HG03354 (cell line): ENCODE results near the gene VAV2.
"Not testable (repeated sequence)": the region's sequence is repeated elsewhere in the genome, so short reads cannot be mapped to it uniquely, and the experiment has no call there.

ENCODE experiments used
- ATAC-seq: cut with Tn5 transposase; IDR thresholded peaks from one replicate; pipeline ENCODE4 v1.9.1; 2021; ENCODE audit warnings: mild to moderate bottlenecking; ENCODE audit not compliant: unreplicated experiment, poor library complexity, severe bottlenecking

Gene VAV2

GRCh38 chr9:133771486-133772482 is 220.3 kb downstream of the VAV2 start:
- no peak for ATAC-seq

- no peak for ATAC-seq
Measured at GRCh38 chr9:133770076-133770777, 221.9 kb downstream of the VAV2 start.

GRCh38 chr9:133769511-133770075 is 222.5 kb downstream of the VAV2 start:
- no peak for ATAC-seq

GRCh38 chr9:133768859-133769510 is 223.1 kb downstream of the VAV2 start:
- ATAC-seq, result no peak

- ATAC-seq, result no peak
Measured at GRCh38 chr9:133768371-133768858, 223.7 kb downstream of the VAV2 start.

- no peak for ATAC-seq
Measured at GRCh38 chr9:133767625-133768024, 224.5 kb downstream of the VAV2 start.

- no peak for ATAC-seq
Measured at GRCh38 chr9:133767008-133767407, 225.1 kb downstream of the VAV2 start.

GRCh38 chr9:133766234-133766633 is 225.9 kb downstream of the VAV2 start:
- not testable (repeated sequence) for ATAC-seq

GRCh38 chr9:133763272-133764183 is 228.6 kb downstream of the VAV2 start:
- ATAC-seq, result no peak

- no peak for ATAC-seq
Measured at GRCh38 chr9:133762488-133763271, 229.4 kb downstream of the VAV2 start.

- ATAC-seq, result no peak
Measured at GRCh38 chr9:133761641-133762248, 230.4 kb downstream of the VAV2 start.

GRCh38 chr9:133760713-133761290 is 231.3 kb downstream of the VAV2 start:
- ATAC-seq, result no peak

- ATAC-seq, result no peak
Measured at GRCh38 chr9:133759946-133760345, 232.2 kb downstream of the VAV2 start.

GRCh38 chr9:133759146-133759900 is 232.8 kb downstream of the VAV2 start:
- no peak for ATAC-seq

GRCh38 chr9:133758228-133758627 is 233.9 kb downstream of the VAV2 start:
- no peak for ATAC-seq

GRCh38 chr9:133754688-133755227 is 237.4 kb downstream of the VAV2 start:
- no peak for ATAC-seq
